ENCODE data around the gene NCCRP1.

Gene NCCRP1

GRCh38 chr19:39164289-39164688 lies 32.5 kb upstream of the NCCRP1 start:
- DNase-seq: no peak

DNA sequence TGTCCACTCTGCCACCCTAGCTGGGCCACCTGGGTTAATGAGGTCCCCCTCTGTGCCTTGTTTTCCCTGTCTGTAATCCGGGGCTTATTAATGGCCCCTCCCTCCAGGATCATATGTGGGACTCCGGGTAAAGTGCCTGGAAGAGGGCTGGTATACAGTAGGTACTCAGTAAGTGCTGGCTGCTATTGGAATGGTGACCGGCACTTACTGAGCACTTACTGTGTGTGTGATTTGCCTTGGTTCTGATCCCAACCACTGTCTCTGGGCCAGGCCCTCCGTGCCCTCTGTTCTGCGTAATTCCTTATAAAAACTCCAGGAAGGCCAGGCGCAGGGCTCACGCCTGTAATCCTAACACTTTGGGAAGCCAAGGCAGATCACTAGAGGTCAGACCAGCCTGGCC lies 30.9 kb upstream of the NCCRP1 start:
- DNase-seq: no peak

- peak in 15 of 56 donors; percentile 7 to 57 (median 17) for DNase-seq
Observed at GRCh38 chr19:39166571-39167391, 30.0 kb upstream of the NCCRP1 start.

GRCh38 chr19:39167461-39168257 lies 29.1 kb upstream of the NCCRP1 start:
- DNase-seq: no peak

GRCh38 chr19:39168258-39169142 lies 28.3 kb upstream of the NCCRP1 start:
- no peak for DNase-seq

GRCh38 chr19:39169143-39169810 lies 27.5 kb upstream of the NCCRP1 start:
- DNase-seq: no peak

DNA sequence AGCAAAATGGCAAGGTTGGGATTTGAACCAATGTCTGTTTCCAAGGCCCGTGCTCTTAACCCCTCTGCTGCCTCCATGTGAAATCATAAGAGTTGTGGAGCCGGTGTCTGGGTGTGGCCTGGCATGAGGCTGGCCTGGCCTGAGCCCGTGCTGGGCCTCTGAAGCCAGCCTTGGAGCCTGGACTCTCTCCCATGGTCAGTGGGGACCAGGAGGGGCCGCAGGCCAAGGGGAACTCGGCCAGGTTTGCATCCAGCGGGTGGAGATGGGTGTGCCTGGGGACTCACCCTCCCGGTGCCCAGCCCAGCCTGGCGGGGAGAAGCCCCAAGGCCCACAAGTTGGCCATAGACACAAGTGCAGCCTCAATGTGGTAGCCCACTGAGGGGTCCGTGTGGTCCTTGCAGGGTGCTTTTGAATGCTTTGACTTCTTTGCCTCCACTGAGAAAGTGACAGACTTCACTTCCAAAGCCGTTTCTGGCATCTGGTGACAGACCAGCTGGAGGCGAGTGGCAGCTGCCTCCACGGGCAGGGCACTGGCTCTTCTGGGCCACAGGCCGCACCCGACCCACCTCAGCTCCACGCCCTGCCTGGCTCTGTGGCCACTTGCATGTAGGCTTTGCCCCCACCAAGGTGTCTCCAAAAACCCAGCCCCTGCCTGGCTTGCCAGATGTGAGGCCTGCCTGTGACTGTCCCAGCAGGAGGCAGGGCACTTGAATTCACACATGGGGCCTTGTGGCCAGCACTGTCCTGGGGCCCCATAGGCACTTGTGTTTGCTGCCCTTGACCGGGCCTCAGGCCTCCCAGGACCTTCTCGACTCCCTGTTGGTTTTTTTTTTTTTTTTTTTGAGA lies 26.2 kb upstream of the NCCRP1 start:
- no peak for DNase-seq

DNA sequence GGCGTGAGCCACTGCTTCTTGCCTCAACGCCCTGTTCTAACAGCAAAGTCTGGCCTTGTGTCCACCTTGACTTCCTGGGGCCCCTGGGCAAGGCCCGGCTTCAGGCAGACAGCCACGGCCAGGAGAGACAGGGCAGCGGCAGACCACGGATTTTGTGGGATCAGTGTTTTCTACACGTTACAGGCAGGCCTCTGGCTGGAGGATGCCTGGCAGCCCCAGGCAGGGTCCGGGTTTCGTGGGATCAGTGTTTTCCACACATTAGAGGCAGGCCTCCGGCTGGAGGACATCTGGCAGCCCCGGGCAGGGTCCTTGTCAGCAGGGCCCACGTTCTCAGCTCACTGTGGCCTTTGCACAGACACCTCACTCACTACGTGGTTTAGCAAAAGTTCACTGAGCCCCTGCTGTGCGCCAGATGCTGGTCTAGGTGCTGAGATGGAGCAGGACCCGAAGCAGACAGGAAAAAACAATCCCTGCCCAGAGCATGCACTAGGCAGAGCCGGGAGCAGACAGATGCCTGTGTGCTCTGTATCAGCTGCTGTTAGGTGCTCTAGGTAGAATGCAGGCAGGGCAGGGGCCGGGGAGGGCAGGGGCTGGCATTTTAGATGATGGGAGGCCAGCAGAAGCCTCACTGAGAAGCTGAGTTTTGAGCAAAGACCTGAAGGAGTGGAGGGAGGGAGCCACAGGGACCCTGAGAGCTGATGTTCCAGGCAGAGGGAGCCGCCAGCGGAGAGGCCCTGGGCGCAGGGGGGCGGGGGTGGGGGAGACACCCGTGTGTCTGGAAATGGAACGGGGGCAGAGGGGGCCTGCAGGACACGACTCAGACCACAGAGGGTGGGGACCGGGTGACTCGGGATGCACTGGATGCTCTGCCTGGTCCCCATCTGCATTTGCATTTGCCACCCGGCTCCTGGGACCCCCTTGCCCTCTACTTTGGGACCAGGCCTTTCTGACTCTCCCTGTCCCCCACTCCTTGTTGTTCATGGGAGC lies 25.0 kb upstream of the NCCRP1 start:
- DNase-seq: no peak

GRCh38 chr19:39172700-39173501 lies 23.9 kb upstream of the NCCRP1 start:
- DNase-seq: no peak

DNA sequence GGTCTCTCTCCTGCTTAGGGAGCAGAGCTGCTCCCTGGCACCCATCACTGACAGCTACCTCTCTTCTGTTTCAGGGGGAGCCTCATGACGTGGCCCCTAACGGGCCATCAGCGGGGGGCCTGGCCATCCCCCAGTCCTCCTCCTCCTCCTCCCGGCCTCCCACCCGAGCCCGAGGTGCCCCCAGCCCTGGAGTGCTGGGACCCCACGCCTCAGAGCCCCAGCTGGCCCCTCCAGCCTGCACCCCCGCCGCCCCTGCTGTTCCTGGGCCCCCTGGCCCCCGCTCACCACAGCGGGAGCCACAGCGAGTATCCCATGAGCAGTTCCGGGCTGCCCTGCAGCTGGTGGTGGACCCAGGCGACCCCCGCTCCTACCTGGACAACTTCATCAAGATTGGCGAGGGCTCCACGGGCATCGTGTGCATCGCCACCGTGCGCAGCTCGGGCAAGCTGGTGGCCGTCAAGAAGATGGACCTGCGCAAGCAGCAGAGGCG lies 23.2 kb upstream of the NCCRP1 start:
- DNase-seq: no peak

DNA sequence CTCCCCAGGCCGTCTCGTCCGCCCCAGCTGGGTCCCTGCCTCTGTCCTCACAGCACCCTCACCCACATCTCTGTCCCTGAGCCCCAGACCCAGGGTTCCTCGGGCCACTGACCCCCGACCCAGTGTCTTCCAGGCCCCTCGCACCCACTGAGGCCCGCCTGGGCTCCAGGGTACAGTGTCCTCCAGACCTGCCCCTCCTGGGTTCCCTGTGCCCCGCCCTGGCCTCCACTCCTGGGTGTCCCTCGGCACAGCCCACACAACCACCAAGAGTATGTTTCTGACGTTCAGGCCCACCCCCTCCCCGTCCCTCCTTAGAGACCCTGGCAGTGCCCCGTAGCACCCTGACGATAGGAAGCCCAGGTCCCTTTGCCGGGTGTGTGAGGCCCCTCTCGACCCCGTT lies 22.6 kb upstream of the NCCRP1 start:
- no peak for DNase-seq

DNA sequence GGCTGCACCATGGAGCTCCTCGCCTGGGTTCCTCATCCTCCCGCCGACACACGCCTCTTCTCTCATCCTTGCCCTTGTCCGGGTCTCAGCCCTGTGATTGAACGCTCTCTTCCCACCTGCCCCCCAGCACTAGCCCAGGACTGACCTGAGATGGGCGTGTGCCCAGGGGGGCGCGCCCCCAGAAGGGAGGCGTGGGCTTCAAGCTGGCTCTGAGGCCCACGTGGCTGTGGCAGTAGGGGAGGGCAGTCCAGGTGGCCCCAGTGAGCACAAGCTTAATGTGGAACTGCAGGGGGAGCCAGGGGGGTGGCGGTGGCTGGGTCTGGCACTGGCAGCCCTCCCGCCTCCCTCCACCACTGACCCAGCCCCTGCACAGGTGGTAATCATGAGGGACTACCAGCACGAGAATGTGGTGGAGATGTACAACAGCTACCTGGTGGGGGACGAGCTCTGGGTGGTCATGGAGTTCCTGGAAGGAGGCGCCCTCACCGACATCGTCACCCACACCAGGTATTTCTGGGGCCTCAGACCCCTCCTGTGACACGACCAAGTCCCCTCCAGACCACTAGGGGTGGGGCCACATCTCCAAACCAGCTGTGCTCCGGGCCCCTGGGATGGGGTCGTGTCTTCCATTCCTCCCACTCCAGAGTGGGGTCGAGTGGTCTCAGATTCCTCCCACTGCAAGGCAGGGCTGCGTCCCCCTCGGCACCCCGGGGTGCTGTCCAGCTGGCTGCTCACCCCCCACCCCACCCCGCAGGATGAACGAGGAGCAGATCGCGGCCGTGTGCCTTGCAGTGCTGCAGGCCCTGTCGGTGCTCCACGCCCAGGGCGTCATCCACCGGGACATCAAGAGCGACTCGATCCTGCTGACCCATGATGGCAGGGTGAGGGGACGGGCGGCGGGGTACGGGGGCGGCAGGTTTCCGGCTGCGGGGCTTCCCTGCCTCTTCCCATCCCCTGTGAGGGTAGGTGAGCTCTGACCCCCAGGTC lies 21.9 kb upstream of the NCCRP1 start:
- DNase-seq: no peak

DNA sequence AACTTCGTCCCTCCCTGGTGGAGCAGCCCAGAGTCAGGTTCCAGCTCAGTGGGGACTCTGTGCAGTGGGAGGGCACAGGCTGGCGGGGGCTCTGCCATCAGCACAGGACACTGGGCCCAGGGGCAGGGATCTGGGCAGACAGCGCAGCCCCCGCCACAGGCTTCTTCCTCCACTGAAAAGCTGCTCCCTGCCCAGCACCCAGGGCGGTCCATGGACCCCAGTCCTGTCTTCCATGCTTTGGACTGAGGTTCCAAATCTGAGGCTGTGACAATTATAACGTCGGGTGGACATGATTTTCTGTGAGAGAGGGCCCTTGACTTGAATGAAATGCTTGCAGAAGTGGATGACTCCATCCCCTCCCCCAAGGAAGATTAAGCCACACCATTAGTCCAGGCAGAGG lies 21.2 kb upstream of the NCCRP1 start:
- no peak for DNase-seq

DNA sequence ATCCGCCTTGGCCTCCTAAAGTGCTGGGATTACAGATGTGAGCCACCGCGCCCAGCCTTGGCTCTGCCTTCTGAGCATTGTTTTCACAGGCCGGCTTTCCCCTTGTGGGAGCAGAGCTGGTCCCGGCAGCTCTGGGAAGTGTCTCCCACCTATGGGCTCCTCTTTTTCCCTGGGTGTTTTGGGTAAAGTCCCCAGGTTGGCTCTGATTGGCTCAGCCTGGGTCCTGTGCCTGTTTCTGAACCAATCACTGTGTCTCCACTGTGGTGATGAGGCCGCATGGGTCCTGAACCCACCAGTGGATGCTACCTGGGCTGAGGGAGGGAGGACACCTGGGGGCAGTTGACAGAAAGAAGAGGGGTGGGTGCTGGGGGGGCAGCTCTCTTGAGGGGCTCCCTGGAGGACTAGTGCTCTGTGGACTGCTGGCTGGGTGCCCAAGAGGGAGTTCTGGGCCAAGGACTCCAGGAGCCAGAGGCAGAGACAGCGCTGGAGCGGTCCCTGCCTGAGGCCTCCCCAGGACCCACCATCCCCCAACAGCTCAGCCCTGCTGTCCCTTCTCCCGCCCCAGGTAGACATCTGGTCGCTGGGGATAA lies 19.6 kb upstream of the NCCRP1 start:
- no peak for DNase-seq

DNA sequence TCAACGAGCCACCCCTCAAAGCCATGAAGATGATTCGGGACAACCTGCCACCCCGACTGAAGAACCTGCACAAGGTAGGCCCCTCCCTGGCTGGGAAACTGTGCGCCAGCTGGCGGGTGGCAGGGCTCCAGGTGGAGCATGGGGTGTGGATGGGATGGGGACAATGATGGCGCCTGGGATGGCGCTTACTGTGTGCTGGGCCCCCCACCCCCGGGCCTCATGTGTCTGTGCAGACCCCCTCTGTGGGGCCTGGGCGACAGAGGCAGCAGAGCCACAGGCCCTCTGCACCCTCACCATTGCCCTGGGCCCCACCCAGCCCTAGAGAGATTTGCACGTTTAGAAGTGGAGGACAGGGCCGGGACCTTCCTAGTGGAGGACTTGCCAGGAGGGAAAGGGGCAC lies 19.0 kb upstream of the NCCRP1 start:
- DNase-seq: no peak
